Nephron progenitor cell (in vitro differentiated cells): ENCODE data around the gene S100A11.

Experiments used
- DNase-seq: peaks from one replicate; pipeline ENCODE4 v3.0.0; 2021
- H3K27ac Mint-ChIP-seq: 2 replicates; pipeline ENCODE4 v1.8.0; 2021; ENCODE audit warnings: mild to moderate bottlenecking, moderate library complexity, mixed read lengths
- H3K27me3 Mint-ChIP-seq: 2 replicates; pipeline ENCODE4 v1.8.0; 2021; ENCODE audit warnings: mild to moderate bottlenecking, low read depth, mixed read lengths; ENCODE audit not compliant: poor library complexity
- H3K36me3 Mint-ChIP-seq: 2 replicates; pipeline ENCODE4 v1.8.0; 2021; ENCODE audit warnings: low read depth, mixed read lengths
- H3K4me1 Mint-ChIP-seq: 2 replicates; pipeline ENCODE4 v1.8.0; 2021; ENCODE audit warnings: mixed read lengths
- H3K4me3 Mint-ChIP-seq: 2 replicates; pipeline ENCODE4 v1.8.0; 2021; ENCODE audit warnings: mild to moderate bottlenecking, moderate library complexity, mixed read lengths
- H3K9me3 Mint-ChIP-seq: 2 replicates; pipeline ENCODE4 v1.8.0; 2021; ENCODE audit warnings: mild to moderate bottlenecking, moderate library complexity, mixed read lengths
- CTCF ChIP-seq: fragments of 200-600 bp; sonication (generic); IDR thresholded peaks from 2 replicates; pipeline ENCODE4 v1.5.0; 2021; ENCODE audit warnings: antibody characterized with exemption

The S100A11 gene

GRCh38 chr1:152005360-152005912 is 31.4 kb downstream of the S100A11 start:
- Mint-ChIP-seq H3K4me1 (peaks cover 24% of the 10 kb centered on the region), H3K4me3 (no peak overlapping the region), H3K27me3 (peaks cover 15% of the 10 kb centered on the region), H3K9me3 (no peaks in the 10 kb centered on the region), H3K36me3 (no peaks in the 10 kb centered on the region), H3K27ac (no peak overlapping the region)
- TF ChIP-seq CTCF = no peak
- DNase-seq = no peak

GRCh38 chr1:152003846-152004442 is 32.9 kb downstream of the S100A11 start:
- H3K27me3 Mint-ChIP-seq = peaks cover 7% of the 10 kb centered on the region
- H3K4me3 Mint-ChIP-seq = no peak overlapping the region
- no peak overlapping the region for H3K27ac Mint-ChIP-seq
- H3K9me3 Mint-ChIP-seq = no peaks in the 10 kb centered on the region
- H3K36me3 Mint-ChIP-seq = no peaks in the 10 kb centered on the region
- DNase-seq = no peak
- H3K4me1 Mint-ChIP-seq = peaks cover 13% of the 10 kb centered on the region
- no peak for TF ChIP-seq CTCF

- DNase-seq = no peak
- Mint-ChIP-seq H3K27ac (no peak overlapping the region), H3K4me1 (peaks cover 13% of the 10 kb centered on the region), H3K9me3 (no peaks in the 10 kb centered on the region), H3K4me3 (no peak overlapping the region), H3K36me3 (no peaks in the 10 kb centered on the region), H3K27me3 (peaks cover 7% of the 10 kb centered on the region)
- TF ChIP-seq CTCF = no peak
Observed at GRCh38 chr1:152002960-152003359, 33.8 kb downstream of the S100A11 start.

- H3K9me3 Mint-ChIP-seq = no peaks in the 10 kb centered on the region
- peaks cover 13% of the 10 kb centered on the region for H3K4me1 Mint-ChIP-seq
- H3K36me3 Mint-ChIP-seq = no peaks in the 10 kb centered on the region
- H3K27me3 Mint-ChIP-seq = peaks cover 7% of the 10 kb centered on the region
- peak; percentile 85 for DNase-seq
- no peak overlapping the region for H3K4me3 Mint-ChIP-seq
- H3K27ac Mint-ChIP-seq = no peak overlapping the region
- peak; percentile 91 for TF ChIP-seq CTCF
Observed at GRCh38 chr1:152001631-152002584, 34.9 kb downstream of the S100A11 start.

GRCh38 chr1:152000964-152001630 is 35.7 kb downstream of the S100A11 start:
- Mint-ChIP-seq H3K36me3 (no peaks in the 10 kb centered on the region), H3K4me1 (peaks cover 14% of the 10 kb centered on the region), H3K9me3 (no peaks in the 10 kb centered on the region), H3K4me3 (no peak overlapping the region), H3K27me3 (peaks cover 10% of the 10 kb centered on the region), H3K27ac (no peak overlapping the region)
- DNase-seq = no peak
- TF ChIP-seq CTCF = no peak
